Naive thymus-derived CD4-positive, alpha-beta T cell (primary cell): Measurements from ENCODE around the gene TST. TPM values are rescaled to one million over a fixed set of nuclear protein-coding genes. Genes with fewer than 3 reads are reported as not detected.
A peak's percentile ranks its signal among the peaks of the same experiment; 100 is the strongest.

Experiments
- ATAC-seq: fragments of 150-1000 bp; cut with Tn5 transposase; 2 replicates; pipeline ENCODE4 v1.10.0; 2021; ENCODE audit warnings: mild to moderate bottlenecking, moderate library complexity
- CTCF ChIA-PET: fragments of 350-600 bp; sonication (Branson Sonifier 250); formaldehyde crosslinking; loops from one replicate; lab custom pipeline; 2021; ENCODE audit warnings: antibody characterized with exemption; lab: Charles Lee
- POLR2A ChIA-PET: fragments of 350-600 bp; sonication (Branson Sonifier 250); formaldehyde crosslinking; loops from one replicate; lab custom pipeline; 2021; ENCODE audit warnings: antibody characterized with exemption, inconsistent platforms; lab: Charles Lee
- DNase-seq, 9 donors: peaks; one replicate each; pipeline versions ENCODE4 v3.0.0 to v3.0.0-alpha.2; 2020 to 2022; ENCODE audit warnings: mixed read lengths in 1 of 9
- H3K27ac ChIP-seq: one replicate; pipeline ENCODE4 v1.7.0; 2013; ENCODE audit warnings: mild to moderate bottlenecking, low read depth, low read length, moderate library complexity
- H3K27me3 ChIP-seq, 2 donors: one replicate each; pipeline ENCODE4 v1.7.0; 2013; ENCODE audit warnings: low read length in 2 of 2, mild to moderate bottlenecking in 2 of 2, moderate library complexity in 2 of 2; ENCODE audit not compliant: control insufficient read depth in 2 of 2, insufficient read depth in 2 of 2
- H3K36me3 ChIP-seq, 3 experiments: 1 replicate in 2 of 3; 2 replicates in 1 of 3; pipeline ENCODE4 v1.7.0; 2013; ENCODE audit warnings: low read length in 3 of 3, mild to moderate bottlenecking in 3 of 3, moderate library complexity in 1 of 3; ENCODE audit not compliant: insufficient read depth in 3 of 3, control insufficient read depth in 2 of 3
- H3K4me1 ChIP-seq, 2 donors: one replicate each; pipeline ENCODE4 v1.7.0; 2013; ENCODE audit warnings: low read length in 2 of 2, mild to moderate bottlenecking in 2 of 2, moderate library complexity in 1 of 2; ENCODE audit not compliant: control insufficient read depth in 2 of 2, insufficient read depth in 2 of 2
- H3K4me3 ChIP-seq: 2 replicates; pipeline ENCODE4 v1.7.0; 2013; ENCODE audit warnings: mild to moderate bottlenecking, low read length
- H3K9me3 ChIP-seq, 3 experiments: 1 replicate in 2 of 3; 2 replicates in 1 of 3; pipeline ENCODE4 v1.7.0; 2013; ENCODE audit warnings: low read length in 3 of 3; ENCODE audit not compliant: control insufficient read depth in 2 of 3
- H3K27ac Mint-ChIP-seq, 9 donors: one replicate each; pipeline ENCODE4 v1.8.0; 2020 to 2022; ENCODE audit warnings: mixed read lengths in 9 of 9, mild to moderate bottlenecking in 8 of 9, moderate library complexity in 5 of 9, inconsistent platforms in 2 of 9
- H3K27me3 Mint-ChIP-seq, 5 donors: one replicate each; pipeline ENCODE4 v1.8.0; 2021 to 2022; ENCODE audit warnings: mixed read lengths in 5 of 5, mild to moderate bottlenecking in 1 of 5
- H3K36me3 Mint-ChIP-seq, 5 donors: one replicate each; pipeline ENCODE4 v1.8.0; 2020 to 2022; ENCODE audit warnings: mixed read lengths in 5 of 5, mild to moderate bottlenecking in 3 of 5, inconsistent platforms in 1 of 5
- H3K4me1 Mint-ChIP-seq, 7 donors: one replicate each; pipeline ENCODE4 v1.8.0; 2020 to 2022; ENCODE audit warnings: mixed read lengths in 7 of 7, mild to moderate bottlenecking in 3 of 7, inconsistent platforms in 1 of 7
- H3K4me3 Mint-ChIP-seq, 10 donors: one replicate each; pipeline ENCODE4 v1.8.0; 2020 to 2022; ENCODE audit warnings: mild to moderate bottlenecking in 10 of 10, mixed read lengths in 10 of 10, moderate library complexity in 6 of 10, inconsistent platforms in 2 of 10
- H3K9me3 Mint-ChIP-seq, 11 donors: one replicate each; pipeline ENCODE4 v1.8.0; 2020 to 2022; ENCODE audit warnings: mixed read lengths in 11 of 11, mild to moderate bottlenecking in 4 of 11, inconsistent platforms in 1 of 11, moderate library complexity in 1 of 11
- intact Hi-C, 2 donors: fragments of 100-400 bp; cut with micrococcal nuclease; formaldehyde crosslinking; loops; one replicate each; pipeline ENCODE4 v1.15.1; 2023
- polyA plus RNA-seq, 2 donors: library from polyadenylated mRNA; unstranded; fragments of 300-500 nt; fragmentation: Illumina TruSeq; gene quantifications; one replicate each; pipeline ENCODE4 v1.2.3, GENCODE V29; 2021
- total RNA-seq, 6 experiments: library from RNA in 5 of 6; stranded (reverse) in 5 of 6; gene quantifications; 1 replicate in 5 of 6; 2 replicates in 1 of 6; pipeline ENCODE4 v1.2.3 and lab custom pipeline; 2021 to 2026

The TST gene
- total and polyA plus RNA-seq, 7 experiments from 2014 or later = 0.22 to 6.1 (median 0.43) TPM; not detected in 1

DNA sequence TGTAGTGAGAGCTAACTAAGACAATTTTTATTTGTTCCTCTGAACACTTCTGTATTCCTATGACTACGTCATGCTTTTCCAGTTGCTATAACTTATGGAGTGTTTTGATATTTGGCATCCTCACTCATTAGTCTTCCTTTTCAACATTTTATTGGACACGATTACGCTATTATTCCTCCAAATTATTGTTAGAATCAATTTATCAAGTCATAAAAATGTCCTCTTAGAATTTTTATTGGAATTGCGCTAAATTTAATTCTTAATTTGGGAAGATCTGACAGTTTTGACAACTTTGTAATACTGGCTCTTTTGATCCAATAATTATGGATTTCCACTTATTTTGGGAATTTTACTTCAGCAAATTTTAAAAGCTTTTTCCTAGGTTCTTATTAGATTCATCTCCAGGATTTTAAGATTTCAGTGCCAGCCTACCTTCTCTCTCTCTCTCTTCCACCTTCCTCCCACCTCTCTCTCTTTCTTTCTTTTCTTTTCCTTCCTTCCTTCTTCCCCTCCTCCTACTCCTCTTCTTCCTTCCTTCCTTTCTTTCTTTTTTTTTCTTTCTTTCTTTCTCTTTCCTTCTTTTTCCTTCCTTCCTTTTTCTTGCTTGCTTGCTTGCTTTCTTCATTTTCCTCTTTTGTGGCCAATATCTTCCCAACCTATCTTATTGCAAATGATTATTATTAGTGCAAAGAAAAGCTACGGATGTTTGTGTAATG, 50.8 kb downstream of the TST start:
- POLR2A ChIA-PET = interaction anchor here (0.6 to 2.7 kb wide), 2 partner anchors 9 to 635 kb away, joined by 4 to 6 read pairs; no protein-coding TSS in a partner anchor
- no peaks in the 10 kb centered on the region for H3K9me3 ChIP-seq
- no peaks in the 10 kb centered on the region for H3K36me3 Mint-ChIP-seq
- no peak for ATAC-seq
- H3K4me1 Mint-ChIP-seq = peaks cover 0 to 5% (median 0%) of the 10 kb centered on the region in 7 donors
- H3K27ac Mint-ChIP-seq = peak overlapping the region in 1 of 9 donors; percentile 8
- no peaks in the 10 kb centered on the region for H3K36me3 ChIP-seq
- H3K27ac ChIP-seq = no peak overlapping the region
- H3K4me1 ChIP-seq = no peaks in the 10 kb centered on the region
- intact Hi-C loops = no loop called here
- CTCF ChIA-PET = interaction anchor here (0.8 kb wide), 1 partner anchor 186 kb away, joined by 5 read pairs; no protein-coding TSS in a partner anchor
- peaks cover 0 to 2% (median 0%) of the 10 kb centered on the region in 11 donors for H3K9me3 Mint-ChIP-seq
- no peaks in the 10 kb centered on the region for H3K27me3 ChIP-seq
- no peak overlapping the region for H3K4me3 ChIP-seq
- DNase-seq = no peak
- H3K27me3 Mint-ChIP-seq = peaks cover 0 to 18% (median 0%) of the 10 kb centered on the region in 5 donors
- no peak overlapping the region for H3K4me3 Mint-ChIP-seq

DNA sequence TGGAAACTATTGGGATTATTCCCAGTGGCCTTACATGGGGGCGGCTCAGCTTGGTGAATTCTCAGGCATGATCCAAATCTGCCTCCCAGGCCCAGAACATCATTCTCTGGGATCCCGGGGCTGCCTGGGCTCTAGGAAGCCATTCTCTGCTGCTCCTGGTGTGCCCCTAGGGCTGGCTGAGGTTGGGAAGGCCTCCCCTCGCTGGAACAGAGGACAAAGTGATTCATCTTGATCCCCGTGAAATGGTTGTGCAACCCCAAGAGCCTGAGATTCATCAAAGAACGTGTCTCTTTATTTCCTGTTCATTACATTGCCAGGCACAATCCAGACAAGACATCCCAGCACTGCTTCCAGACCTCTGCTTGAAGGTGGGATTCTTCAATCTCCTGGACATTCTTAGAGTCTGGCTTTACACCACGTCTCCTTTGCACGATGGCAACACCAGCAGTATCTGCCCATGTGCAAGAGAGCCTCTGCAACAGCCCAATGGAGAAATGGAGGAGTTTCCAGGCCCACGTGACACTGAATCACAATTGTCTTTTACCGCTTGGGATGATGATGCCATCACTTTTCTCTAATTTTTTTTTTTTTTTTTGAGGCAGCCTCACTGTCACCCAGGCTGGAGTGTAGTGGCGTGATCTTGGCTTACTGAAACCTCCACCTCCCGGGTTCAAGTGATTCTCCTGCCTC, 52.3 kb downstream of the TST start:
- no peaks in the 10 kb centered on the region for H3K36me3 Mint-ChIP-seq
- H3K27ac Mint-ChIP-seq = no peak overlapping the region
- intact Hi-C loops = no loop called here
- CTCF ChIA-PET = no interaction called here
- H3K27me3 Mint-ChIP-seq = peaks cover 0 to 21% (median 8%) of the 10 kb centered on the region in 5 donors
- no peak overlapping the region for H3K4me3 Mint-ChIP-seq
- Histone ChIP-seq H3K4me3 (no peak overlapping the region), H3K27me3 (no peaks in the 10 kb centered on the region), H3K9me3 (no peaks in the 10 kb centered on the region), H3K4me1 (no peaks in the 10 kb centered on the region), H3K36me3 (no peaks in the 10 kb centered on the region), H3K27ac (no peak overlapping the region)
- no peak for ATAC-seq
- POLR2A ChIA-PET = interaction anchor here (2.7 kb wide), 1 partner anchor 10 kb away, joined by 6 read pairs; no protein-coding TSS in a partner anchor
- peaks cover 0 to 2% (median 0%) of the 10 kb centered on the region in 11 donors for H3K9me3 Mint-ChIP-seq
- peaks cover 0 to 5% (median 0%) of the 10 kb centered on the region in 7 donors for H3K4me1 Mint-ChIP-seq
- DNase-seq = no peak

DNA sequence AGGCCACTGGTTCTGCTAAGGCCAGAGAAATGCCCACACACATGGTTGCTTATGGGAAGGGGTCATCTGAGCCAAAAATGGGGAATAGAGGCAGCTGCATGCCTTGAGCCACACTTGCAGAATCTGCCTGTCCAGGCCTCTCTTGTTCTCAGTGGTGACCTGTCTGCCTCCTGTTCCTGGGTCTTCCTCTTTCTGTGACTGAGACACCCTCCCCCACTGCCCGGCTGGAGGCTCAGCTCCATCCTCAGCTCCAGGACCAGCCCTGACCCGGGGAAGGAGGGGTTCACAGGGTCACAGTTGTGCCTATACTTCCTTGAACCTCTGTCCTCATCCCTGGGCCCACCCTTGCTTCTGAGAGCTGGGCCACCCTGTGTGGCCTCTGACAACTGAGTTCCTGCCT, 53.6 kb downstream of the TST start:
- intact Hi-C loops = no loop called here
- Histone ChIP-seq H3K27me3 (no peaks in the 10 kb centered on the region), H3K4me3 (no peak overlapping the region), H3K4me1 (no peaks in the 10 kb centered on the region), H3K36me3 (no peaks in the 10 kb centered on the region), H3K27ac (no peak overlapping the region), H3K9me3 (no peaks in the 10 kb centered on the region)
- Mint-ChIP-seq H3K4me1 (peaks cover 0 to 5% (median 0%) of the 10 kb centered on the region in 7 donors), H3K36me3 (no peaks in the 10 kb centered on the region), H3K27ac (peak overlapping the region in 1 of 9 donors; percentile 62), H3K4me3 (no peak overlapping the region), H3K9me3 (peaks cover 0 to 2% (median 0%) of the 10 kb centered on the region in 11 donors), H3K27me3 (peaks cover 10 to 23% (median 20%) of the 10 kb centered on the region in 5 donors)
- CTCF ChIA-PET = no interaction called here
- DNase-seq (no peak), ATAC-seq (no peak)
- POLR2A ChIA-PET = interaction anchor here (1.0 kb wide), 1 partner anchor 11 kb away, joined by 4 read pairs; no protein-coding TSS in a partner anchor

DNA sequence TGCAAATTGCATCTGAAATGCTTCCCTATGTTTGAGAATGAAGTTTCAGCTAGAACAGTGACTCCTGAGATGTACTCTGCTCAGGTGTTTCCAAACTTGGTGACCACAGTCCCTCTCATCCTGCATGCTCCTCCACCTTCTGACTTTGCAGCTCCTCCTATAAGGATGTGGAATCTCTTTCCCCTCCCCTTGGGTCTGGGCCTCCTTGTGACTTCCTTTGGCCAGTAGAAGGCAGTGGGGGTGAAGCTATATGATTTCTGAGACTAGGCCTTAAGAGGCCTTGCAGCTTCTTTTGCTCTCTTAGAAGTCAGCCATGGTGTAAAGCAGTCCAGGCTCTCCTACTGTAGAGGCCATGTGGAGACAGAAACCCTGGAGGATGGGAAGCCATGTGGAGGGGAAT, 55.1 kb downstream of the TST start:
- CTCF ChIA-PET = no interaction called here

DNA sequence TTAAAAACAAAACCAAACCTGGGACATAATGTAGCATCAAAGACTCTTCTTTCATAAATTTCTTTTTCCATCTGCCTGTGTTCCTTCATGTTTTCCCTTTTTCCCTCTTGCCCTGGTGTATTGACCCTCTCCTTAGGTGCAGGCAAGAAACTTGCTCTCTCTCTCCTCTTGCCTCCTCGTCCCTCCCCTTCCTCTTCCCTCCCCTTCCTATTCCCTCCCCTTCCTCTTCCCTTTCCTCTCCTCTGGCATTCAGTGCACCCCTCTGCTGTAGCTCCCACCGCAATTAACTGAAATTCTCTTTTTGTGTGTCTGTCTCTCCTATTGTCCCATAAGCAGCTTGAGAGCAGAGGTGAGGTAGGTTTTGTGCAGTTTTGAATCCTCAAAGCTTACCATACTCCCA, 55.9 kb downstream of the TST start:
- Histone ChIP-seq H3K4me1 (no peaks in the 10 kb centered on the region), H3K27ac (no peak overlapping the region), H3K27me3 (no peaks in the 10 kb centered on the region), H3K4me3 (no peak overlapping the region), H3K36me3 (no peaks in the 10 kb centered on the region), H3K9me3 (no peaks in the 10 kb centered on the region)
- H3K27ac Mint-ChIP-seq = no peak overlapping the region
- peaks cover 0 to 6% (median 0%) of the 10 kb centered on the region in 11 donors for H3K9me3 Mint-ChIP-seq
- CTCF ChIA-PET = no interaction called here
- POLR2A ChIA-PET = no interaction called here
- DNase-seq (no peak), ATAC-seq (no peak)
- H3K27me3 Mint-ChIP-seq = peaks cover 18 to 34% (median 28%) of the 10 kb centered on the region in 5 donors
- no peak overlapping the region for H3K4me3 Mint-ChIP-seq
- peaks cover 0 to 6% (median 0%) of the 10 kb centered on the region in 5 donors for H3K36me3 Mint-ChIP-seq
- intact Hi-C loops = no loop called here
- peaks cover 0 to 5% (median 0%) of the 10 kb centered on the region in 7 donors for H3K4me1 Mint-ChIP-seq

More for the DNA sequence above, 55.1 kb downstream of the TST start:
- intact Hi-C loops = no loop called here
- Histone ChIP-seq H3K27ac (no peak overlapping the region), H3K36me3 (no peaks in the 10 kb centered on the region), H3K27me3 (no peaks in the 10 kb centered on the region), H3K4me3 (no peak overlapping the region), H3K4me1 (no peaks in the 10 kb centered on the region), H3K9me3 (no peaks in the 10 kb centered on the region)
- ATAC-seq (no peak), DNase-seq (no peak)
- POLR2A ChIA-PET = no interaction called here
- Mint-ChIP-seq H3K4me3 (no peak overlapping the region), H3K9me3 (peaks cover 0 to 2% (median 0%) of the 10 kb centered on the region in 11 donors), H3K27ac (no peak overlapping the region), H3K27me3 (peaks cover 13 to 33% (median 26%) of the 10 kb centered on the region in 5 donors), H3K36me3 (no peaks in the 10 kb centered on the region), H3K4me1 (peaks cover 0 to 5% (median 0%) of the 10 kb centered on the region in 7 donors)

DNA sequence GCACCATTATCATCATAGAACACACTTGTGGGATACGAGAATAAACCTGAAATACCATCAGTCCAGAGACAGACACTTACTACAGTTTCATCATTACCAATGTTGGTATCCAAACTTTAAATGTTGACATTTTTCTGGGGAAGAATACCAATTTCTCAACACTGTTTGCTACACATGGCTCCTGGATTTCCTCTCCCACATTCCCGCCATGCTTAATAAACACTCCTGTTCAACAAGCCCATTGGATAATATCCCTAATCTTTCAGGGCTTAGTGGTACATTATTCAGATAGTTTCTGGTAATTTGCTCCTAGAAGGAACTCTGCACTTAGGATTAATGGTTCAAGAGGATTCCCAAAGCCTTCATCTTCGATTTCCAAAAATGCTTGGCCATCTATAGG, 57.6 kb downstream of the TST start:
- Mint-ChIP-seq H3K4me3 (no peak overlapping the region), H3K36me3 (peaks cover 0 to 6% (median 4%) of the 10 kb centered on the region in 5 donors), H3K4me1 (peaks cover 0 to 5% (median 0%) of the 10 kb centered on the region in 7 donors), H3K9me3 (peaks cover 0 to 11% (median 5%) of the 10 kb centered on the region in 11 donors), H3K27me3 (peaks cover 18 to 34% (median 27%) of the 10 kb centered on the region in 5 donors), H3K27ac (no peak overlapping the region)
- no peaks in the 10 kb centered on the region for H3K4me1 ChIP-seq
- CTCF ChIA-PET = no interaction called here
- H3K27me3 ChIP-seq = no peaks in the 10 kb centered on the region
- intact Hi-C loops = no loop called here
- ATAC-seq = no peak
- H3K27ac ChIP-seq = no peak overlapping the region
- no peaks in the 10 kb centered on the region for H3K9me3 ChIP-seq
- no peak for DNase-seq
- POLR2A ChIA-PET = no interaction called here
- no peaks in the 10 kb centered on the region for H3K36me3 ChIP-seq
- H3K4me3 ChIP-seq = no peak overlapping the region
